Prostate gland (tissue), 2 donors: ENCODE measurements around the gene RRP1B. TPM values are rescaled to one million over a fixed set of nuclear protein-coding genes. Genes with fewer than 3 reads are reported as not detected.

Experiments
- DNase-seq: peaks from one replicate; pipeline ENCODE4 v3.0.0-alpha.2; 2019; ENCODE audit warnings: low spot score
- H3K27ac ChIP-seq, 2 donors: fragments of 200-600 bp; sonication (generic); 2 replicates each; pipeline ENCODE4 v1.5.1; 2017 to 2019
- H3K27me3 ChIP-seq: fragments of 200-600 bp; sonication (generic); replicated peaks from 2 replicates; pipeline ENCODE4 v1.5.1; 2019; ENCODE audit not compliant: insufficient read depth
- H3K36me3 ChIP-seq, 2 donors: fragments of 200-600 bp; sonication (generic); 1 replicate in 1 of 2; 2 replicates in 1 of 2; pipeline versions ENCODE4 v1.5.1 to v1.8.1; 2017 to 2019
- H3K4me1 ChIP-seq: fragments of 200-600 bp; sonication (generic); replicated peaks from 2 replicates; pipeline ENCODE4 v1.5.1; 2019
- H3K4me3 ChIP-seq, 2 donors: fragments of 200-600 bp; sonication (generic); 2 replicates each; pipeline ENCODE4 v1.5.1; 2017 to 2019
- H3K9me3 ChIP-seq: fragments of 200-600 bp; sonication (generic); 2 replicates; pipeline ENCODE4 v1.5.1; 2017
- POLR2A ChIP-seq: fragments of 450-650 bp; IDR thresholded peaks from one replicate; pipeline ENCODE4 v1.6.1; 2016; ENCODE audit warnings: antibody characterized with exemption, mild to moderate bottlenecking
- POLR2AphosphoS5 ChIP-seq: sonication (generic); formaldehyde crosslinking; IDR thresholded peaks from one replicate; pipeline ENCODE4 v1.6.1; 2017; ENCODE audit warnings: antibody characterized with exemption
- WGBS: methylation state at CpG from one replicate; pipeline ENCODE4 v1.1.5; 2018; 5-methylcytosine and 5-hydroxymethylcytosine counted together
- intact Hi-C: fragments of 100-400 bp; cut with DNase I; formaldehyde crosslinking; loops from one replicate; pipeline ENCODE4 v1.14.2; 2022
- total RNA-seq, 2 donors: library from RNA; depleted of rRNA; stranded (reverse); fragments of >200 nt; gene quantifications; one replicate each; pipeline ENCODE4 v1.1.0, GENCODE V29; 2016
- TF ChIP-seq, protein P1 (sequence below), 4 experiments: fragments of 200-600 bp in 2 of 4; fragments of 450-650 bp in 2 of 4; sonication (generic) in 2 of 4; IDR thresholded peaks; 1 replicate in 3 of 4; 2 replicates in 1 of 4; pipeline ENCODE4 v1.5.1; 2016 to 2019; ENCODE audit warnings: antibody characterized with exemption in 4 of 4, mild to moderate bottlenecking in 2 of 4, moderate library complexity in 2 of 4

Gene RRP1B
- total RNA-seq, 2 donors from 2014 or later = 22.7 to 38.3 TPM

DNA sequence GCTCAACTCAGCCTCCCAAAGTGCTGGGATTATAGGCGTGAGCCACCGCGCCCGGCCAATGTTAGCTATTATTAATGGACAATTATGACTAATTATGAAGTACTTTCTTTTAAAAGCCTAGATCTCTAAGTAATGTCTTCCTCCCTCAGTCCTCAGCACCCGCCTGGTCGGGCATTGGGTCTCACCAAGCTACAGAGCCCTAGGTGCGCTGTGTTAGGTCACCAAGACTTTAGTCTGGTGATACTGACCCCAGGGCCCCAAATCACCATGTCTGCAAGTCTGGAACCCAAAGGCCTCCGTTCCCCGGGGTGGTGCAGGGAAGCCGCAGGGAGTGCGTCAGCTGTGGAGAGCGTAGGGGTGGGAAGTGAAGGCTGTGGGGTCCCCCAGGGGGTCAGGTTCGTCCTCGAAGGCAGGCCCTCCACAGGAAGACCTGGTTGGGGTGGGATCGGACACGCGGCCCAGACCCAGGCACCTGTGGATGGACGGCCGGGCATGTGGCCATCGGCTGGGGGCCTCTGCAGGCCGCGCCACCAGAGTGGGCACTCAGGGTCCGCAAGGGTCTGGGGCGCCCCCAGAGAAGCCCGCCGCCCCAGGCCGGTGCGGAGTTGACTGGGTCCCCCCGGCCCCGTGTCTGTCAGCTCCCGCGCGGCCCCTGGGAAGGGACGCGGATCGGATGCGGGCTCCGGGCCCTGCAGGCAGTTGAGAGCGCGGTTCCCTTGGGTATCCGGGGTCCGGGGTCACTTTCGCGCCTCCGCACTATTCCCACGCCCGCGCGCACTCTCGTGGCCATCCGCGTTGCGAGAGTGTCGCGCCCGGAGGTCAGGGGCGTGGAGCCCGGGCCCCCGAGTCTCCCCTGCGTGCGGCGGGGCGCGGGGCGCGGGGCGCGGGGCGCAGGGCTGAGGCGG, 58.9 kb downstream of the RRP1B start:
- 31% methylated on average over 68 of the region's 70 CpGs for whole genome bisulfite sequencing
- no peak for DNase-seq
- H3K4me1 ChIP-seq = peaks cover 14% of the 10 kb centered on the region
- no peaks in the 10 kb centered on the region for H3K9me3 ChIP-seq
- intact Hi-C loops = no loop called here
- peak overlapping the region; percentile 80 to 95 for H3K4me3 ChIP-seq
- H3K36me3 ChIP-seq = no peaks in the 10 kb centered on the region
- no peak for TF ChIP-seq POLR2AphosphoS5
- H3K27ac ChIP-seq = peak overlapping the region; percentile 75 to 81
- no peaks in the 10 kb centered on the region for H3K27me3 ChIP-seq

DNA sequence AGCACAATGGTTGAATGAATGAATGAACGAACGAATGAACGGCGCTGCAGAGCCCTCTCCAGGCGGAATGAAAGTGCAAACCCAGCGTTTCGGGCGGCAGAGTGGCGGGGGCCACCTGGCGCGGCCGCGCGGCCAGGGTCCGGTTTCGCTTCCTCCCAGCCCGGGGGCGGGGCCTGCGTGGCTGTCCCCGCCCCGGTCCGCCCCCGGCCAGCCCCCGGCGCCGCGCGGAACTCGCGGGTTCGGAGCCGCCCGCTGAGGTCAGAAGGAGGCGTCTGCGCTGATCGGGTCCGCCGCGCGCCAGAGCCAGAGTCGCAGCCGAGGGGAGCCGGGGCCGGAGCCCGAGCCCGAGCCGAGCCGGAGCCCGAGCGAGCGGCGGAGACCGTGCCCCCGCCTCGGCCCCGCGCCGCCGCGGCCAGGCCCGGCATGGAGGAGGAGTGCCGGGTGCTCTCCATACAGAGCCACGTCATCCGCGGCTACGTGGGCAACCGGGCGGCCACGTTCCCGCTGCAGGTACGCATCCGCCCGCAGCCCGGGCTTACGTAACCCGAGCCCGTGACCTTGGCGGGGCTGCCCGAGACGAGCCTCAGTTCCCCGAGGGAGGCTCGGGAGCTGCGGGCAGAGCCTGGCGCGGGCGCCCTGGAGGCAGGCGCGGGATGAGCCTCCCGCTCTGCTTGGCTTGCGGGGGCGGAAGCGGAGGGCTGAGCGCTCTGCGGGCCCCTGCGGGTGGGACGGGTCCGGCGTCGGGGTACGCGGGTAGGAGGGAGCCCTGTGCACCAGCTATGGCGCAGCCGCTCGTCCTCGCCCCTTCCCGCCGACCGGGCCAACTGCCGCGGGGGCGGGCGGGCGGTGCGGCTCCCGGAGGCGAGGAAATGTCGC, 59.8 kb downstream of the RRP1B start, which contains the start of gene PDXK:
Gene PDXK, plus strand, starts transcription at position 258 of the 876 bp plus-strand sequence. Its CDS starts 166 bp downstream, at position 424.
- Histone ChIP-seq H3K27ac (peak within 1 kb of the TSS; percentile 81 to 83), H3K4me1 (peaks cover 14% of the 10 kb centered on the region), H3K9me3 (no peaks in the 10 kb centered on the region), H3K36me3 (no peaks in the 10 kb centered on the region), H3K4me3 (peak within 1 kb of the TSS; percentile 80 to 95), H3K27me3 (no peaks in the 10 kb centered on the region)
- TF ChIP-seq POLR2A = peak; percentile 75
- TF ChIP-seq, protein P1, sequence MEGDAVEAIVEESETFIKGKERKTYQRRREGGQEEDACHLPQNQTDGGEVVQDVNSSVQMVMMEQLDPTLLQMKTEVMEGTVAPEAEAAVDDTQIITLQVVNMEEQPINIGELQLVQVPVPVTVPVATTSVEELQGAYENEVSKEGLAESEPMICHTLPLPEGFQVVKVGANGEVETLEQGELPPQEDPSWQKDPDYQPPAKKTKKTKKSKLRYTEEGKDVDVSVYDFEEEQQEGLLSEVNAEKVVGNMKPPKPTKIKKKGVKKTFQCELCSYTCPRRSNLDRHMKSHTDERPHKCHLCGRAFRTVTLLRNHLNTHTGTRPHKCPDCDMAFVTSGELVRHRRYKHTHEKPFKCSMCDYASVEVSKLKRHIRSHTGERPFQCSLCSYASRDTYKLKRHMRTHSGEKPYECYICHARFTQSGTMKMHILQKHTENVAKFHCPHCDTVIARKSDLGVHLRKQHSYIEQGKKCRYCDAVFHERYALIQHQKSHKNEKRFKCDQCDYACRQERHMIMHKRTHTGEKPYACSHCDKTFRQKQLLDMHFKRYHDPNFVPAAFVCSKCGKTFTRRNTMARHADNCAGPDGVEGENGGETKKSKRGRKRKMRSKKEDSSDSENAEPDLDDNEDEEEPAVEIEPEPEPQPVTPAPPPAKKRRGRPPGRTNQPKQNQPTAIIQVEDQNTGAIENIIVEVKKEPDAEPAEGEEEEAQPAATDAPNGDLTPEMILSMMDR (IDR thresholded peaks at IDR 0.05) = peak in 2 of 4 experiments; percentile 4 to 34
- TF ChIP-seq POLR2AphosphoS5 = peak; percentile 67
- intact Hi-C loops = no loop called here
- 1% methylated on average over 71 of the region's 117 CpGs for WGBS
- peak; percentile 87 for DNase-seq

DNA sequence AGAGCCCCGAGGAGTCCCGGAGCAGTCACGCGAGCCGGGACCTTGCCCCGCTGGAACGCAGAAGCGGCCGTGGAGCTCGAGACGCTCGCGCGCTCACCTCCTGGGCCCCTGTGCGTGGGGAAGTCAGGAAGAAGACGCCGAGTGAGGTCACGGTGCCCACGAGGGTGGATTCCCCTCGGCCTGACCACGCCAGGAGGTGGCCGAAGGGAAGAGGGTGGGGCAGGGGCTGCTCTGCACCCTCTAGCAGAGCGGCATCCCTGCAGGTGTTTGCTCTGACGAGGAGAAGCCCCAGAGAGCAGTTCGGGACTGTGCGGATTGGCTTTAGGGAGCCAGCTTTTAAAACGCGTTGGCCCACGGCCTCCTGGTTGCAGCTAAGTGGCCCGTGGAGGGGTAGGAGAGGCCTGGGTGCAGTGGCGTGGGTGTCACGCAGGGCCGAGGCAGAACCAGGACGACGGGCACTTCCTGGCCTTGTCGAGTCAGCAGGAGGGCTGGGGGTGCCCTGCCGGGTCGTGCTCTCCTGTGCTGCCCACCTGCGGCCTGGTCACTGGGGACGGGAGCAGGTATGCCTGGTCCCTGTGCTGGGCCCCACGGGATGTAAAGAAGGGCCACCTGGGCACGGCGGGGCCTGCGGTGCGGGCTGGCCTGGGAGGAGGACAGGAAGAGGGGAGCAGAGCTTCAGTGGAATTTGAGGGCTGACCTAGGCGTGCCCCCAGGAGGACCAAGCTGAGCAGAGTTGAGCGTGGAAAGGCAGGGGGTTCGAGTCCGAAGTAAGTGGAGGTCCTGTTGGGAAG, 60.6 kb downstream of the RRP1B start:
- TF ChIP-seq POLR2A (no peak), POLR2AphosphoS5 (no peak)
- TF ChIP-seq, protein P1 (IDR thresholded peaks at IDR 0.05) = no peak
- H3K4me3 ChIP-seq = peak overlapping the region; percentile 80 to 95
- H3K36me3 ChIP-seq = no peaks in the 10 kb centered on the region
- H3K9me3 ChIP-seq = no peaks in the 10 kb centered on the region
- no peaks in the 10 kb centered on the region for H3K27me3 ChIP-seq
- H3K4me1 ChIP-seq = peaks cover 14% of the 10 kb centered on the region
- DNase-seq = no peak
- intact Hi-C loops = no loop called here
- peak overlapping the region; percentile 81 to 83 for H3K27ac ChIP-seq
- 12% methylated on average over 44 of the region's 49 CpGs for WGBS

DNA sequence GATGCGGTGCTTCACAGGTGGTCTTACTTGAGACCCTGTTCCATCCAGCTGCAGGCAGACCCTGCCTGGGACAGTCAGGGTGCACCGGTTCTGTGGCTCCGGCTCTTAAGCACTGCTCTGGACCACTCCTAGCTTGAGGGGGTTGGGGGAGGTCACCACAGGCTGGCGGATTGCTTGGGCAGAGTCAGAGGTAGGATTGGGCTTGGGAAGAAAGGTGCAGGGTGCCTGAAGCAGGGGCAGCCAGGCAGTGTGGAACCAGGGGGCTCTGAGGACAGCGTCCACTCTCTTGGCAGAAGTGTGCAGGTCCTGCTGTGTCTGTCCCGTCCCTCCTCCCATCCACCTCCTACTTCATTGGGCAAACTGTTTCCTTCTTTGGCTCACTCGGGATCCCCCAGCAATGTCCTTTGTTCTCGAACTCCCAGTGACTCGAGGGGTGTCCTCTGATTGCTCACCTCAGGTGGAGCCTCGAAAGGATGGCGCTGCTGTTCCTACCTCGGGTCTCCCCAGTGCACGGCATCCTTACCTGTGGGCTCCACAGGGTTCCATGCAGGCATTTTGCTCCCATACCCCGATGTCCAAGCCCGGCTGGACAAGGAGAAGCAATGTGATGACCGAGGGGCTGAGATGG, 61.3 kb downstream of the RRP1B start:
- peak overlapping the region; percentile 80 to 95 for H3K4me3 ChIP-seq
- H3K36me3 ChIP-seq = no peaks in the 10 kb centered on the region
- peaks cover 14% of the 10 kb centered on the region for H3K4me1 ChIP-seq
- no peak for DNase-seq
- peak overlapping the region; percentile 41 to 83 for H3K27ac ChIP-seq
- TF ChIP-seq, protein P1 (IDR thresholded peaks at IDR 0.05) = no peak
- TF ChIP-seq POLR2AphosphoS5 (no peak), POLR2A (no peak)
- intact Hi-C loops = no loop called here
- WGBS = 81% methylated on average over 16 of the region's 16 CpGs
- no peaks in the 10 kb centered on the region for H3K27me3 ChIP-seq
- no peaks in the 10 kb centered on the region for H3K9me3 ChIP-seq
